HUES48 (cell line): ENCODE data around the gene AHCYL1.

Source experiments
- H3K27ac ChIP-seq: one replicate; pipeline ENCODE4 v1.7.0; 2013; ENCODE audit warnings: low read depth, low read length, inconsistent platforms
- H3K27me3 ChIP-seq: 2 replicates; pipeline ENCODE4 v1.6.1; 2013; ENCODE audit warnings: mild to moderate bottlenecking, low read length; ENCODE audit not compliant: control insufficient read depth, insufficient read depth
- H3K36me3 ChIP-seq: 2 replicates; pipeline ENCODE4 v1.6.1; 2013; ENCODE audit warnings: low read length; ENCODE audit not compliant: control insufficient read depth, insufficient read depth
- H3K4me1 ChIP-seq: 2 replicates; pipeline ENCODE4 v1.6.1; 2013; ENCODE audit warnings: mild to moderate bottlenecking, low read length; ENCODE audit not compliant: control insufficient read depth, insufficient read depth
- H3K4me3 ChIP-seq: 2 replicates; pipeline ENCODE4 v1.5.1; 2013; ENCODE audit warnings: mild to moderate bottlenecking, low read depth, low read length
- H3K9ac ChIP-seq: 2 replicates; pipeline ENCODE4 v1.6.1; 2013; ENCODE audit warnings: mild to moderate bottlenecking, low read depth, low read length, moderate library complexity
- H3K9me3 ChIP-seq: 2 replicates; pipeline ENCODE4 v1.6.1; 2013; ENCODE audit warnings: low read length; ENCODE audit not compliant: control insufficient read depth, insufficient read depth

The AHCYL1 gene

GRCh38 chr1:109985247-109986053 lies 885 bp downstream of the AHCYL1 start:
- Histone ChIP-seq H3K9me3 (no peaks in the 10 kb centered on the region), H3K4me3 (peak overlapping the region; percentile 84), H3K4me1 (peaks cover 33% of the 10 kb centered on the region), H3K36me3 (peaks cover 4% of the 10 kb centered on the region; the same call in 1 of the 2 replicates), H3K27ac (peak overlapping the region; percentile 91), H3K27me3 (peaks cover 7% of the 10 kb centered on the region; the same call in 1 of the 2 replicates), H3K9ac (peak overlapping the region; percentile 90)

DNA sequence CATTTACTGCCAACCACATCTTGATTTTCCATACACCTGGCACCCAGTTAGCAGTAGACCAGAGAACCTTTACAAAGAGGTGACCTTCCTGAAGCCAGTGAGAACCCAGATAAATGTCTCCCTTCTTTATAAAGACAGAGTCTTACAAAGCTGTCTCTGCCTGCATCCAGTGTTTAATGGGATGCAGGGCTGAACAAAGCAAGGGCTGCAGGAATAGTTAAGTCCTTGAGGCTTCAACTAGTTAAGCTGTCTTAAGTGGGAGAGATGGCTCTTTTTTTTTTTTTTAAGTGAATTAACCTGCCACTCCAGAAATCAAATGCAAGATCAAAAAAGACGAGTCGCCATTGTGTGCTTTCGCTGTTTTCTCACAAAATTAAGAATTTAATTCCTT lies 1.5 kb downstream of the AHCYL1 start:
- no peak overlapping the region for H3K27ac ChIP-seq
- no peak overlapping the region for H3K9ac ChIP-seq
- H3K4me1 ChIP-seq = peaks cover 33% of the 10 kb centered on the region
- no peaks in the 10 kb centered on the region for H3K9me3 ChIP-seq
- H3K36me3 ChIP-seq = peaks cover 4% of the 10 kb centered on the region; the same call in 1 of the 2 replicates
- peaks cover 7% of the 10 kb centered on the region; the same call in 1 of the 2 replicates for H3K27me3 ChIP-seq
- H3K4me3 ChIP-seq = peak overlapping the region; percentile 84

DNA sequence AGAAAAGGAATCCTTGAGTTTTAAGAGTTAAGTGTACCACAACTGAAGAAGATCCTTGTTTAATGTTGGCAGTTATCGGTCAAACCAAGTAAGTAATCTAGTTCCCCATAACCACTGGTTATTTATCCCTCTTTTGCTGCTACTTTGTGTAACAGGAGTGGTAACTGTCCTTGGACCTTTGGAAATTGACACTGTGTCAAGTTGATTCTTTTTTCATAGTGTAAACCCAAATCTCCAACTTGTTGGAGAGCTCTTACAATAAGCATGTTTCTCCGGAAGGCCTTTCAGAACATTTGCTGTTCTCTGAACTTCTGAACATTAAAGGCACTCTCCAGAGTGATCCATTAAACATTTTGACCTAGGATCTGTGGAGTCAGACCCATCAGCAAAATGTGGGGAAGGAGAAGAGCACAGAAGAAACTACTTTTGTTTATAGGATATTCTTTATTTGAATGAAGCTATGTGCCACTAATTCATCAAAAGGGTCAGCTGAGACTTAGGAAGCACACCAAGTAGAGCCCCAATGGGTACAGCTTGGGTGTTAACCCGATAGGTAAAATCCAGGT lies 3.9 kb downstream of the AHCYL1 start:
- no peak overlapping the region for H3K4me3 ChIP-seq
- H3K36me3 ChIP-seq = peaks cover 7% of the 10 kb centered on the region; the same call in 1 of the 2 replicates
- H3K9ac ChIP-seq = no peak overlapping the region
- H3K4me1 ChIP-seq = peaks cover 33% of the 10 kb centered on the region
- H3K27ac ChIP-seq = no peak overlapping the region
- H3K27me3 ChIP-seq = peaks cover 6% of the 10 kb centered on the region; the same call in 1 of the 2 replicates
- no peaks in the 10 kb centered on the region for H3K9me3 ChIP-seq

DNA sequence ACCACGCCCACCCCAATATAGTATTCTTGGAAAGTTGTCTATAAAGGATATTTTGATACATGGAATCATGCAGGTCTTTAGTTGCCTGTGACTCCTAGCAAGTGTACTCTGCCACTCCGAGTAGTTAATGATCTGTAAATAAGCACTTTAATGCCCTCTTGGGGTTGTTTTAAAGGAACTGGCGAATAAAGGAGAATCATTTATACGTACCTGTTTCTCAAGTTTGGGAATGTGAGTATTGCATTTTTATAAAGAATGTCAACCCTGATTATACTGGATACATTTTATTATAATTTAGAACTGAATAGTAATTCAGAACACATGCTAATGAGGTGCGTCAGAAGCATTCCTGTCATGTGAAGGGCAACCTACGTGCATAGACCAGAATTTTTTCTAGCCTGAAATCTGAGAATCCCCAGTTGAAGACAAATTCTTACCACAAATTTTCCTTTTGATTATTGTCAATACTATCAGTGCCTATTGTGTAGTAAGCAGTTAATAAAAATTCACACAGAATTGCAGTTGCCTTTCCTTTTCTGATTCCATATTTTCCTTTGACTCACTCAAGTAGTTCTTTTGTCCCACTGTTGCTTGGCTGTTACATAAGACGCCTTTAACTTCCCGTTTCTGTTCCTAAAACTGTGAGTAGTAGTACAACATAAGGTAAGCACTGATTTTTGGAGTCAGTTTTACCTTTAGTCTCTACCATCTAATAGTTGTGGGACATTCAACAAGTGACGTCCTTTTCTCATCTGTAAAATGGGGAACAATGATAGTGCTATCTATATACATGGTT lies 5.1 kb downstream of the AHCYL1 start:
- no peaks in the 10 kb centered on the region for H3K9me3 ChIP-seq
- H3K27me3 ChIP-seq = no peaks in the 10 kb centered on the region
- H3K27ac ChIP-seq = no peak overlapping the region
- H3K36me3 ChIP-seq = peaks cover 7% of the 10 kb centered on the region; the same call in 1 of the 2 replicates
- peaks cover 24% of the 10 kb centered on the region for H3K4me1 ChIP-seq
- no peak overlapping the region for H3K9ac ChIP-seq
- H3K4me3 ChIP-seq = no peak overlapping the region

DNA sequence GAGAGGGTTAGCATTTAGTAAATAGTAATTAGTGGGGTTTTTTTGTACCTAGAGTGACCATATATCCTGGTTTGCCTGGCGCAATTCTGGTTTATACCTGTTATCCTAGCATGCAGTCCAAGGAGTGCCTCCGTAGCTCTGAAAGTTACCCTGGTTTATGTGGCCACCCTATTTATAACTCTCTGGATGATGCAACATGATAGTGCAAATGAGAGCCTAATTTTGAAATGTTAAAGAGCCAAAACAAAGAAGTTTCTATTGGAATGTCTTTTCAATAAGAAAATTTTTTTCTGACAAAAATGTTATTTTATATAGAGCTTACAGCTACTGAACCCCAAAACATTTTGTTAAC lies 5.7 kb downstream of the AHCYL1 start:
- Histone ChIP-seq H3K27ac (no peak overlapping the region), H3K4me1 (peaks cover 24% of the 10 kb centered on the region), H3K9ac (no peak overlapping the region), H3K36me3 (peaks cover 8% of the 10 kb centered on the region), H3K9me3 (no peaks in the 10 kb centered on the region), H3K4me3 (no peak overlapping the region), H3K27me3 (no peaks in the 10 kb centered on the region)

DNA sequence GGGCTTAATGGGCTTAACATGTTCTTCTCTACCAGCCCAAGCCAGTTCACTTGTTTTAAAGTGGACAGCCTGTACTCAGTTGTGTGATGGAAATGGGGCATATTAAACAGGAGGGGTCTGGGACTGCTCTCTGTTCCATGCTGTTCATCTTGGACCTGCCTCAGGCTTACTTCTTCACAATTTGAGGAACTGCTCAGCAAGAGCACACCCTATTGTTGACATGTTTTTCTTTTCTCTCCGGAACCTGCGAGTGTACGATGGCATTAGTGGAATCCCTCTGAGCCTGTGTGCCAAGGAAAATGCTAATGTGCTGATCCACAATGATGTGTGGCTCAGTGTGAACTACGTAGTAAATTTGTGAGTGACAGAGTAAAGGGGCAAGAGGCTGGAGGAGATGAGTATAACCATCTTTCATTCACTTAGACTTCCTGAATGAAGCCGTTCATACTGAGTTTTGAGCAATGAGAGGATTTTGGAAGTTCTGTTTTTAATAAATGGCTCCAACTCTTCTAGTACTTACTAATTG lies 6.9 kb downstream of the AHCYL1 start:
- H3K36me3 ChIP-seq = peaks cover 14% of the 10 kb centered on the region
- H3K27ac ChIP-seq = no peak overlapping the region
- H3K4me1 ChIP-seq = peaks cover 15% of the 10 kb centered on the region
- H3K9me3 ChIP-seq = no peaks in the 10 kb centered on the region
- H3K27me3 ChIP-seq = no peaks in the 10 kb centered on the region
- no peak overlapping the region for H3K9ac ChIP-seq
- no peak overlapping the region for H3K4me3 ChIP-seq

DNA sequence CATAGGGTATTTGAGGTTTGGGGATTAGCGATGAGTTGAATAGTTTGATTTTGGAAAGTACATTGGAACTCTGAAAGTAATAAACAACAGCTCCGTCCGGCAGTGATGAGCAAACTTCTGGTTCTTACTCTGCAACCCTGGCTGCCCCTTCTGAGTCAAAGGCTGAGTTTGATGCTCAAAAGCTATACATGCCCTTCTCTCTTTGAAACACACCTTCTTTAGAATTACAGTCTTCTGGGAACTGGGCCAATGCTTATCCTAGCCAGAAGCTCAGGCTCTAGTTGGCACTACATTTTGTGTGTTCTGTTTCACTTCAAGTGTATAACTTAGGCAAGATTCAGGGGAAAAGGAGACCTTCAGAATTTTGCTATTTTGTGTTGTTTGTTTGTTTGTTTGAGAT lies 9.3 kb downstream of the AHCYL1 start:
- Histone ChIP-seq H3K27me3 (no peaks in the 10 kb centered on the region), H3K9ac (no peak overlapping the region), H3K4me3 (no peak overlapping the region), H3K27ac (no peak overlapping the region), H3K9me3 (no peaks in the 10 kb centered on the region), H3K4me1 (peaks cover 6% of the 10 kb centered on the region), H3K36me3 (peaks cover 14% of the 10 kb centered on the region)

GRCh38 chr1:109994654-109995053 lies 10.1 kb downstream of the AHCYL1 start:
- peaks cover 6% of the 10 kb centered on the region for H3K4me1 ChIP-seq
- no peak overlapping the region for H3K27ac ChIP-seq
- H3K9ac ChIP-seq = no peak overlapping the region
- no peaks in the 10 kb centered on the region for H3K9me3 ChIP-seq
- H3K36me3 ChIP-seq = peaks cover 14% of the 10 kb centered on the region
- no peaks in the 10 kb centered on the region for H3K27me3 ChIP-seq
- no peak overlapping the region for H3K4me3 ChIP-seq

- no peaks in the 10 kb centered on the region for H3K4me1 ChIP-seq
- no peak overlapping the region for H3K4me3 ChIP-seq
- H3K9ac ChIP-seq = no peak overlapping the region
- peaks cover 14% of the 10 kb centered on the region for H3K36me3 ChIP-seq
- H3K27ac ChIP-seq = no peak overlapping the region
- no peaks in the 10 kb centered on the region for H3K9me3 ChIP-seq
- H3K27me3 ChIP-seq = no peaks in the 10 kb centered on the region
These were observed 11.0 kb downstream of the AHCYL1 start for GRCh38 chr1:109995536-109995935.

DNA sequence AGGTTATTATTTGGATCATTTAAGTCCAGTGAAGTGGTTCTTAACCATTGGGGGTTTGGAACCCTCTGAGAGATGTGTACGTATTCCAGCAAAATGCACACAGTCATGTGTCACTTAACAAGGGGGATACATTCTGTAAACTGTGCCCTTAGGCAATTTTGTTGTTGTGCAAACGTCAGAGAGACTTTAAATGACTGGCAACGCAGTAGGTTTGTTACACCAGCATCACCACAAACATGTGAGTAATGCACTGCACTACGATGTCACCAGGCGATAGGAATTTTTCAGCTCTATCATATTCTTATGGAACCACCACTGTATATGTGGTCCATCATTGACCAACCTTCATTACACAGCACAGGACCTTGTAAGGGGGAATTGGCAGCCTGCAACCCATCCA lies 11.9 kb downstream of the AHCYL1 start:
- Histone ChIP-seq H3K9ac (no peak overlapping the region), H3K9me3 (no peaks in the 10 kb centered on the region), H3K4me3 (no peak overlapping the region), H3K4me1 (no peaks in the 10 kb centered on the region), H3K27me3 (no peaks in the 10 kb centered on the region), H3K27ac (no peak overlapping the region), H3K36me3 (peaks cover 13% of the 10 kb centered on the region)
